Measurements from ENCODE around the gene GRAMD1B. TPM values are rescaled to one million over a fixed set of nuclear protein-coding genes. Genes with fewer than 3 reads are reported as not detected.

The GRAMD1B gene
- total RNA-seq, 1 donor from 2014 or later, result 0.26 TPM

- no peaks in the 10 kb centered on the region for H3K36me3 ChIP-seq (ENCODE audit: control insufficient read depth, insufficient read depth, low read length)
- H3K4me3 ChIP-seq (ENCODE audit: low read depth, low read length), result no peak overlapping the region
- no peaks in the 10 kb centered on the region for H3K27me3 ChIP-seq (ENCODE audit: control insufficient read depth, insufficient read depth, low read length)
- TF ChIP-seq CTCF (IDR thresholded peaks at IDR 0.05; ENCODE audit: insufficient read depth, low read length, severe bottlenecking), result no peak
- DNase-seq (ENCODE audit: low read depth) (peak; percentile 46), FAIRE-seq (peak; percentile 91)
These were observed 43.1 kb upstream of the GRAMD1B start for GRCh38 chr11:123386796-123387510.

GRCh38 chr11:123388640-123389039 is 41.4 kb upstream of the GRAMD1B start:
- H3K4me3 ChIP-seq (ENCODE audit: low read depth, low read length), result no peak overlapping the region
- no peaks in the 10 kb centered on the region for H3K36me3 ChIP-seq (ENCODE audit: control insufficient read depth, insufficient read depth, low read length)
- no peak for FAIRE-seq
- DNase-seq (ENCODE audit: low read depth), result no peak
- TF ChIP-seq CTCF (IDR thresholded peaks at IDR 0.05; ENCODE audit: insufficient read depth, low read length, severe bottlenecking), result no peak
- peaks cover 1% of the 10 kb centered on the region for H3K27me3 ChIP-seq (ENCODE audit: control insufficient read depth, insufficient read depth, low read length)

GRCh38 chr11:123390146-123390545 is 39.9 kb upstream of the GRAMD1B start:
- no peak for DNase-seq (ENCODE audit: low read depth)
- FAIRE-seq, result no peak
- peaks cover 3% of the 10 kb centered on the region for H3K27me3 ChIP-seq (ENCODE audit: control insufficient read depth, insufficient read depth, low read length)
- H3K36me3 ChIP-seq (ENCODE audit: control insufficient read depth, insufficient read depth, low read length), result no peaks in the 10 kb centered on the region
- no peak overlapping the region for H3K4me3 ChIP-seq (ENCODE audit: low read depth, low read length)
- TF ChIP-seq CTCF (IDR thresholded peaks at IDR 0.05; ENCODE audit: insufficient read depth, low read length, severe bottlenecking), result no peak

- TF ChIP-seq CTCF (IDR thresholded peaks at IDR 0.05; ENCODE audit: insufficient read depth, low read length, severe bottlenecking), result no peak
- no peaks in the 10 kb centered on the region for H3K36me3 ChIP-seq (ENCODE audit: control insufficient read depth, insufficient read depth, low read length)
- FAIRE-seq (peak; percentile 62), DNase-seq (ENCODE audit: low read depth) (peak; percentile 6)
- no peak overlapping the region for H3K4me3 ChIP-seq (ENCODE audit: low read depth, low read length)
- H3K27me3 ChIP-seq (ENCODE audit: control insufficient read depth, insufficient read depth, low read length), result peaks cover 3% of the 10 kb centered on the region
These were observed 38.3 kb upstream of the GRAMD1B start for GRCh38 chr11:123391646-123392348.

- Histone ChIP-seq H3K4me3 (ENCODE audit: low read depth, low read length) (no peak overlapping the region), H3K27me3 (ENCODE audit: control insufficient read depth, insufficient read depth, low read length) (peaks cover 3% of the 10 kb centered on the region), H3K36me3 (ENCODE audit: control insufficient read depth, insufficient read depth, low read length) (no peaks in the 10 kb centered on the region)
- no peak for TF ChIP-seq CTCF (IDR thresholded peaks at IDR 0.05; ENCODE audit: insufficient read depth, low read length, severe bottlenecking)
- FAIRE-seq (no peak), DNase-seq (ENCODE audit: low read depth) (no peak)
These were observed 37.6 kb upstream of the GRAMD1B start for GRCh38 chr11:123392431-123392830.

Data from bronchial epithelial cell (primary cell).